Keratinocyte (primary cell): ENCODE results near the gene GPX3. TPM values are rescaled to one million over a fixed set of nuclear protein-coding genes. Genes with fewer than 3 reads are reported as not detected.

Experiments
- DNase-seq: peaks from one replicate; pipeline ENCODE4 v3.0.0-alpha.2; 2011; ENCODE audit warnings: low read depth, missing footprints, low spot score
- FAIRE-seq: peaks from 2 replicates; lab custom pipeline; 2011; peaks lifted over from hg19 to GRCh38; lab: Jason Lieb, UNC
- H2AFZ ChIP-seq: 2 replicates; pipeline ENCODE4 v1.6.0; 2012; ENCODE audit warnings: low read length, control low read depth, inconsistent platforms; ENCODE audit not compliant: control insufficient read depth
- H3K27ac ChIP-seq: 2 replicates; pipeline ENCODE4 v1.5.1; 2011; ENCODE audit warnings: low read length; ENCODE audit not compliant: control insufficient read depth, insufficient read depth
- H3K27me3 ChIP-seq: 3 replicates; pipeline ENCODE4 v1.6.0; 2011; ENCODE audit warnings: low read length; ENCODE audit not compliant: control insufficient read depth, insufficient read depth; ENCODE audit errors: extremely low read depth
- H3K36me3 ChIP-seq, 2 experiments: 2 replicates in 1 of 2; 3 replicates in 1 of 2; pipeline ENCODE4 v1.5.1; 2011; ENCODE audit warnings: low read length in 2 of 2, mild to moderate bottlenecking in 1 of 2; ENCODE audit not compliant: control insufficient read depth in 2 of 2, insufficient read depth in 2 of 2; ENCODE audit errors: extremely low read depth in 1 of 2
- H3K4me1 ChIP-seq: 3 replicates; pipeline ENCODE4 v1.5.1; 2011; ENCODE audit warnings: low read length; ENCODE audit not compliant: control insufficient read depth, insufficient read depth; ENCODE audit errors: extremely low read depth
- H3K4me2 ChIP-seq: 3 replicates; pipeline ENCODE4 v1.6.0; 2011; ENCODE audit warnings: low read depth, low read length; ENCODE audit not compliant: control insufficient read depth, insufficient read depth; ENCODE audit errors: extremely low read depth
- H3K4me3 ChIP-seq, 3 experiments: fragments of 200-600 bp in 1 of 3; sonication (generic) in 1 of 3; 2 replicates in 2 of 3; 3 replicates in 1 of 3; pipeline ENCODE4 v1.5.1; 2011 to 2016; ENCODE audit warnings: low read length in 3 of 3, mild to moderate bottlenecking in 3 of 3, control low read depth in 2 of 3, inconsistent platforms in 1 of 3, low read depth in 1 of 3, mixed read lengths in 1 of 3, mixed run types in 1 of 3, moderate library complexity in 1 of 3; ENCODE audit not compliant: control insufficient read depth in 2 of 3, insufficient read depth in 2 of 3; ENCODE audit errors: extremely low read depth in 1 of 3
- H3K79me2 ChIP-seq: 2 replicates; pipeline ENCODE4 v1.6.0; 2012; ENCODE audit warnings: low read length; ENCODE audit not compliant: control insufficient read depth, insufficient read depth
- H3K9ac ChIP-seq: 3 replicates; pipeline ENCODE4 v1.6.0; 2011; ENCODE audit warnings: low read length; ENCODE audit not compliant: control insufficient read depth, insufficient read depth; ENCODE audit errors: extremely low read depth
- H3K9me1 ChIP-seq: 3 replicates; pipeline ENCODE4 v1.6.0; 2011; ENCODE audit warnings: low read length; ENCODE audit not compliant: control insufficient read depth, insufficient read depth; ENCODE audit errors: extremely low read depth
- H3K9me3 ChIP-seq: 2 replicates; pipeline ENCODE4 v1.5.1; 2012; ENCODE audit warnings: low read depth, low read length; ENCODE audit not compliant: control insufficient read depth
- H4K20me1 ChIP-seq: 3 replicates; pipeline ENCODE4 v1.6.0; 2011; ENCODE audit warnings: low read length; ENCODE audit not compliant: control insufficient read depth, insufficient read depth; ENCODE audit errors: extremely low read depth
- CTCF ChIP-seq, 3 experiments: IDR thresholded peaks in 1 of 3; conservative IDR thresholded peaks in 1 of 3; optimal IDR thresholded peaks in 1 of 3; 2 replicates in 2 of 3; 3 replicates in 1 of 3; pipeline versions ENCODE3 to v1.5.1; 2011; ENCODE audit warnings: low read length in 3 of 3, mild to moderate bottlenecking in 3 of 3, moderate library complexity in 2 of 3, control low read depth in 1 of 3, inconsistent platforms in 1 of 3; ENCODE audit not compliant: insufficient read depth in 2 of 3; ENCODE audit errors: extremely low read depth in 1 of 3
- EZH2 ChIP-seq: IDR thresholded peaks from one replicate; pipeline ENCODE4 v1.6.1; 2012; ENCODE audit warnings: inconsistent platforms, mild to moderate bottlenecking, low read length, moderate library complexity
- dilution Hi-C: fragments of 300-500 bp; cut with MboI; formaldehyde crosslinking; loops from one replicate; pipeline ENCODE4 v1.7.0; 2020; ENCODE audit warnings: low sequenced_read_pairs; ENCODE audit not compliant: extremely low pct_ligation_motif_present
- polyA plus RNA-seq, 5 experiments: library from polyadenylated mRNA; depleted of rRNA in 3 of 5; stranded (reverse) in 3 of 5; stranded (forward) in 1 of 5; unstranded in 1 of 5; fragments of >200 nt; gene quantifications; 1 replicate in 1 of 5; 2 replicates in 3 of 5; 3 replicates in 1 of 5; pipeline versions ENCODE4 v1.2.1 to v1.2.3, GENCODE V29; 2011 to 2012; ENCODE audit warnings: missing spikeins in 2 of 5, low read depth in 1 of 5, low replicate concordance in 1 of 5

The GPX3 gene
- polyA plus RNA-seq, 1 donor (not counting 4 experiments of a cell fraction or from before 2014, with no cell fraction given) = 120 TPM

- no peak overlapping the region for H2AFZ ChIP-seq
- H3K79me2 ChIP-seq = no peaks in the 10 kb centered on the region
- H3K4me3 ChIP-seq = no peak overlapping the region
- no peak for DNase-seq
- no peak for TF ChIP-seq EZH2
- TF ChIP-seq CTCF (optimal IDR thresholded peaks at IDR 0.05 in 1 of 3, IDR thresholded peaks at IDR 0.05 in 1 of 3, conservative IDR thresholded peaks at IDR 0.05 in 1 of 3; ENCODE audit: extremely low read depth in 1 of 3, insufficient read depth in 2 of 3, low read length in 3 of 3) = no peak
- no peak overlapping the region for H3K9ac ChIP-seq
- dilution Hi-C loops = no loop called here
- H3K4me2 ChIP-seq = no peak overlapping the region
- FAIRE-seq = no peak
- no peaks in the 10 kb centered on the region for H4K20me1 ChIP-seq
- peaks cover 53 to 65% of the 10 kb centered on the region in 2 experiments for H3K36me3 ChIP-seq
- no peaks in the 10 kb centered on the region for H3K9me3 ChIP-seq
- peaks cover 29% of the 10 kb centered on the region for H3K4me1 ChIP-seq
- no peak overlapping the region for H3K27ac ChIP-seq
- H3K9me1 ChIP-seq = no peaks in the 10 kb centered on the region
- H3K27me3 ChIP-seq = no peaks in the 10 kb centered on the region
Measured at GRCh38 chr5:151036556-151036955, 16.2 kb downstream of the GPX3 start.

- dilution Hi-C loops = no loop called here
- Histone ChIP-seq H2AFZ (no peak overlapping the region), H3K9ac (no peak overlapping the region), H3K9me3 (no peaks in the 10 kb centered on the region), H3K27me3 (no peaks in the 10 kb centered on the region), H3K79me2 (no peaks in the 10 kb centered on the region), H4K20me1 (no peaks in the 10 kb centered on the region), H3K4me1 (peaks cover 36% of the 10 kb centered on the region), H3K27ac (no peak overlapping the region), H3K4me2 (no peak overlapping the region), H3K4me3 (no peak overlapping the region), H3K9me1 (peaks cover 2% of the 10 kb centered on the region), H3K36me3 (peaks cover 51 to 73% of the 10 kb centered on the region in 2 experiments)
- no peak for FAIRE-seq
- no peak for DNase-seq
- no peak for TF ChIP-seq EZH2
- TF ChIP-seq CTCF (optimal IDR thresholded peaks at IDR 0.05 in 1 of 3, IDR thresholded peaks at IDR 0.05 in 1 of 3, conservative IDR thresholded peaks at IDR 0.05 in 1 of 3; ENCODE audit: extremely low read depth in 1 of 3, insufficient read depth in 2 of 3, low read length in 3 of 3) = no peak
Measured at GRCh38 chr5:151037561-151038411, 17.4 kb downstream of the GPX3 start.
